Midbrain (tissue), 1 donor: ENCODE results near the gene OR4M1.
"Not testable (repeated sequence)": the region's sequence is repeated elsewhere in the genome, so short reads cannot be mapped to it uniquely, and the experiment has no call there.

Experiments
- DNase-seq: peaks from one replicate; lab custom pipeline; 2025; lab: John Stamatoyannopoulos, UW

The OR4M1 gene

GRCh38 chr14:19823178-19823577 is 49.9 kb downstream of the OR4M1 start:
- no peak for DNase-seq

- DNase-seq: no peak
These were observed 50.5 kb downstream of the OR4M1 start for GRCh38 chr14:19823765-19824164.

GRCh38 chr14:19827626-19828244 is 54.4 kb downstream of the OR4M1 start:
- not testable (repeated sequence) for DNase-seq

- no peak for DNase-seq
These were observed 55.0 kb downstream of the OR4M1 start for GRCh38 chr14:19828314-19828713.
